H9 (cell line): ENCODE measurements around the gene HIC1. TPM values are rescaled to one million over a fixed set of nuclear protein-coding genes. Genes with fewer than 3 reads are reported as not detected.

Experiments used
- DNase-seq: peaks from one replicate; pipeline ENCODE4 v3.0.0-alpha.2; 2017
- H2AFZ ChIP-seq: one replicate; pipeline ENCODE4 v1.6.1; 2013; ENCODE audit warnings: mild to moderate bottlenecking, low read length, control low read depth, moderate library complexity
- H2AK5ac ChIP-seq: 2 replicates; pipeline ENCODE4 v1.6.1; 2013; ENCODE audit warnings: low read length, control low read depth, mixed read lengths; ENCODE audit not compliant: insufficient read length
- H2BK120ac ChIP-seq: one replicate; pipeline ENCODE4 v1.6.1; 2013; ENCODE audit warnings: low read depth, mild to moderate bottlenecking, low read length, control low read depth, inconsistent platforms; ENCODE audit not compliant: poor library complexity, severe bottlenecking
- H2BK12ac ChIP-seq: 2 replicates; pipeline ENCODE4 v1.6.1; 2013; ENCODE audit warnings: low read length, control low read depth, mixed read lengths, low read depth; ENCODE audit not compliant: insufficient read length
- H2BK15ac ChIP-seq: 2 replicates; pipeline ENCODE4 v1.6.1; 2013; ENCODE audit warnings: low read depth, low read length, control low read depth
- H2BK20ac ChIP-seq: one replicate; pipeline ENCODE4 v1.6.1; 2013; ENCODE audit warnings: low read depth, mild to moderate bottlenecking, low read length, control low read depth, inconsistent platforms; ENCODE audit not compliant: poor library complexity, severe bottlenecking
- H2BK5ac ChIP-seq: 2 replicates; pipeline ENCODE4 v1.6.1; 2013; ENCODE audit warnings: low read length, control low read depth, mixed read lengths; ENCODE audit not compliant: insufficient read length
- H3K14ac ChIP-seq: 2 replicates; pipeline ENCODE4 v1.6.1; 2013; ENCODE audit warnings: low read length, control low read depth; ENCODE audit not compliant: insufficient read depth
- H3K18ac ChIP-seq: 2 replicates; pipeline ENCODE4 v1.6.1; 2013; ENCODE audit warnings: low read depth, mild to moderate bottlenecking, mixed read lengths, low read length, control low read depth; ENCODE audit not compliant: insufficient read length
- H3K23ac ChIP-seq: 2 replicates; pipeline ENCODE4 v1.6.1; 2013; ENCODE audit warnings: low read length, control low read depth, mixed read lengths, low read depth; ENCODE audit not compliant: insufficient read length
- H3K23me2 ChIP-seq: 2 replicates; pipeline ENCODE4 v1.6.1; 2013; ENCODE audit warnings: low read depth, mild to moderate bottlenecking, mixed read lengths, low read length, control low read depth; ENCODE audit not compliant: insufficient read length, poor library complexity, severe bottlenecking
- H3K27ac ChIP-seq: 2 replicates; pipeline ENCODE4 v1.5.1; 2013; ENCODE audit warnings: low read length, control low read depth, mixed read lengths, low read depth; ENCODE audit not compliant: insufficient read length
- H3K27me3 ChIP-seq: 2 replicates; pipeline ENCODE4 v1.6.1; 2013; ENCODE audit warnings: low read length, control low read depth, inconsistent platforms; ENCODE audit not compliant: insufficient read depth
- H3K4ac ChIP-seq: 2 replicates; pipeline ENCODE4 v1.6.1; 2013; ENCODE audit warnings: low read depth, mild to moderate bottlenecking, control low read depth, inconsistent platforms, low read length, moderate library complexity
- H3K4me1 ChIP-seq: 2 replicates; pipeline ENCODE4 v1.6.1; 2013; ENCODE audit warnings: low read length, control low read depth, inconsistent platforms; ENCODE audit not compliant: insufficient read depth
- H3K4me2 ChIP-seq: 2 replicates; pipeline ENCODE4 v1.6.1; 2013; ENCODE audit warnings: low read length, control low read depth, mixed read lengths; ENCODE audit not compliant: insufficient read length, insufficient read depth
- H3K56ac ChIP-seq: 2 replicates; pipeline ENCODE4 v1.6.1; 2013; ENCODE audit warnings: low read depth, mild to moderate bottlenecking, mixed read lengths, low read length, control low read depth; ENCODE audit not compliant: insufficient read length
- H3K79me1 ChIP-seq: 2 replicates; pipeline ENCODE4 v1.6.1; 2013; ENCODE audit warnings: low read depth, mild to moderate bottlenecking, moderate library complexity, low read length, control low read depth, inconsistent platforms; ENCODE audit not compliant: insufficient read depth, poor library complexity, severe bottlenecking
- H3K79me2 ChIP-seq: 2 replicates; pipeline ENCODE4 v1.6.1; 2013; ENCODE audit warnings: low read length, control low read depth, inconsistent platforms; ENCODE audit not compliant: insufficient read depth
- H3K9ac ChIP-seq: 2 replicates; pipeline ENCODE4 v1.6.1; 2013; ENCODE audit warnings: low read length, control low read depth, mixed read lengths; ENCODE audit not compliant: insufficient read length; ENCODE audit errors: extremely low read depth
- H3K9me3 ChIP-seq: one replicate; pipeline ENCODE4 v1.6.1; 2013; ENCODE audit warnings: low read depth, low read length, inconsistent platforms; ENCODE audit not compliant: control insufficient read depth
- H3T11ph ChIP-seq: one replicate; pipeline ENCODE4 v1.6.1; 2013; ENCODE audit warnings: mild to moderate bottlenecking, low read length, control low read depth, inconsistent platforms
- H4K20me1 ChIP-seq: one replicate; pipeline ENCODE4 v1.6.1; 2013; ENCODE audit not compliant: control insufficient read depth, insufficient read length, insufficient read depth
- H4K5ac ChIP-seq: 2 replicates; pipeline ENCODE4 v1.6.1; 2013; ENCODE audit warnings: low read depth, mild to moderate bottlenecking, mixed read lengths, low read length, control low read depth; ENCODE audit not compliant: insufficient read length
- H4K8ac ChIP-seq: replicated peaks from 2 replicates; pipeline ENCODE4 v1.6.1; 2013; ENCODE audit warnings: low read length, control low read depth, mixed read lengths, low read depth; ENCODE audit not compliant: insufficient read length
- H4K91ac ChIP-seq: 2 replicates; pipeline ENCODE4 v1.6.1; 2013; ENCODE audit warnings: low read depth, mild to moderate bottlenecking, moderate library complexity, mixed read lengths, low read length, control low read depth; ENCODE audit not compliant: insufficient read length
- H3K27ac Mint-ChIP-seq, 3 experiments: 2 replicates in 2 of 3; 3 replicates in 1 of 3; pipeline ENCODE4 v1.8.0; 2020 to 2021; ENCODE audit warnings: mixed read lengths in 3 of 3, mild to moderate bottlenecking in 1 of 3, moderate library complexity in 1 of 3
- H3K27me3 Mint-ChIP-seq: 2 replicates; pipeline ENCODE4 v1.8.0; 2021; ENCODE audit warnings: low read depth, mild to moderate bottlenecking, moderate library complexity, mixed read lengths
- H3K36me3 Mint-ChIP-seq, 3 experiments: 2 replicates in 2 of 3; 3 replicates in 1 of 3; pipeline ENCODE4 v1.8.0; 2020 to 2021; ENCODE audit warnings: low read depth in 3 of 3, mixed read lengths in 3 of 3; ENCODE audit not compliant: insufficient read depth in 1 of 3
- H3K4me1 Mint-ChIP-seq, 2 experiments: 2 replicates each; pipeline ENCODE4 v1.8.0; 2020; ENCODE audit warnings: mixed read lengths in 2 of 2
- H3K4me3 Mint-ChIP-seq, 2 experiments: 2 replicates in 1 of 2; 3 replicates in 1 of 2; pipeline ENCODE4 v1.8.0; 2020 to 2021; ENCODE audit warnings: mild to moderate bottlenecking in 2 of 2, mixed read lengths in 2 of 2, moderate library complexity in 1 of 2
- H3K9me3 Mint-ChIP-seq, 2 experiments: 2 replicates in 1 of 2; 3 replicates in 1 of 2; pipeline ENCODE4 v1.8.0; 2020; ENCODE audit warnings: mild to moderate bottlenecking in 2 of 2, mixed read lengths in 2 of 2, moderate library complexity in 1 of 2
- WGBS: extraction: QIAGEN DNeasy Blood & Tissue Kit; methylation state at CpG from one replicate; pipeline ENCODE4 v1.1.7; 2013; ENCODE audit warnings: missing lambda C conversion rate, low lambda C conversion rate, mixed read lengths; ENCODE audit not compliant: insufficient read length; ENCODE audit errors: extremely low coverage; 5-methylcytosine and 5-hydroxymethylcytosine counted together
- total RNA-seq: library from RNA; stranded (reverse); gene quantifications from 2 replicates; pipeline ENCODE4 v1.2.1, GENCODE V29; 2021
- TF ChIP-seq, protein P1 (sequence below): fragments of 200-600 bp; sonication (generic); conservative IDR thresholded peaks from 3 replicates; pipeline ENCODE4 v1.8.0; 2021; ENCODE audit warnings: antibody characterized with exemption, mild to moderate bottlenecking

Gene HIC1
- total RNA-seq, 1 experiment from 2014 or later = 1.8 TPM

DNA sequence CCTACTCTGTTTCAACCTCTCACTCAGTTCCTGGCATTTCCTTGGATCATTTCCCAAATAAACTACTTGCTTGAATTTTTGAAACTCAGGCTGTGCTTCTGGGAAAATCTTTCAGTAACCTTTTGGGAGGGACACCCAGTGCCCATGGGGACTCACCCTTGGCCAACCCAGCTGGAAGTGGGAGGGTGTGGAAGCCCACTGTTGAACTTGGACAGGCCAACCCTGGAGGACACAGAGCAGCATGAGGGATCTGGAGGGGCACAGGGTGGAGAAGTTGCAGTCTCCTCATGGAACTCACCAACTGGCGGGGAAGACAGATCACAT, 40.9 kb upstream of the HIC1 start:
- Histone ChIP-seq H2BK5ac (no peak overlapping the region), H2BK20ac (no peak overlapping the region), H2BK15ac (no peak overlapping the region), H3K4me2 (no peak overlapping the region), H3K4me1 (no peaks in the 10 kb centered on the region; the same call in 1 of the 2 replicates), H3K27me3 (no peaks in the 10 kb centered on the region; the same call in 1 of the 2 replicates), H2AFZ (no peak overlapping the region), H3K9me3 (no peaks in the 10 kb centered on the region), H2BK12ac (no peak overlapping the region), H3K56ac (no peak overlapping the region), H3K4ac (no peak overlapping the region), H3K23ac (no peak overlapping the region), H3K23me2 (no peaks in the 10 kb centered on the region), H3K27ac (no peak overlapping the region), H4K5ac (no peak overlapping the region), H3K18ac (no peak overlapping the region), H4K8ac (no peak overlapping the region), H2BK120ac (no peak overlapping the region), H4K20me1 (peaks cover 2% of the 10 kb centered on the region), H3K79me1 (no peaks in the 10 kb centered on the region), H4K91ac (no peak overlapping the region), H3K79me2 (no peaks in the 10 kb centered on the region), H3T11ph (no peak overlapping the region), H3K9ac (no peak overlapping the region), H3K14ac (no peak overlapping the region), H2AK5ac (no peak overlapping the region)
- H3K27me3 Mint-ChIP-seq = peaks cover 88% of the 10 kb centered on the region
- no CpG with 5 or more reads among the region's 1 CpG for WGBS
- H3K36me3 Mint-ChIP-seq = no peaks in the 10 kb centered on the region
- H3K4me1 Mint-ChIP-seq = peaks cover 14 to 21% of the 10 kb centered on the region in 2 experiments
- no peaks in the 10 kb centered on the region; a peak in 2 of 5 replicates for H3K9me3 Mint-ChIP-seq
- TF ChIP-seq, protein P1, sequence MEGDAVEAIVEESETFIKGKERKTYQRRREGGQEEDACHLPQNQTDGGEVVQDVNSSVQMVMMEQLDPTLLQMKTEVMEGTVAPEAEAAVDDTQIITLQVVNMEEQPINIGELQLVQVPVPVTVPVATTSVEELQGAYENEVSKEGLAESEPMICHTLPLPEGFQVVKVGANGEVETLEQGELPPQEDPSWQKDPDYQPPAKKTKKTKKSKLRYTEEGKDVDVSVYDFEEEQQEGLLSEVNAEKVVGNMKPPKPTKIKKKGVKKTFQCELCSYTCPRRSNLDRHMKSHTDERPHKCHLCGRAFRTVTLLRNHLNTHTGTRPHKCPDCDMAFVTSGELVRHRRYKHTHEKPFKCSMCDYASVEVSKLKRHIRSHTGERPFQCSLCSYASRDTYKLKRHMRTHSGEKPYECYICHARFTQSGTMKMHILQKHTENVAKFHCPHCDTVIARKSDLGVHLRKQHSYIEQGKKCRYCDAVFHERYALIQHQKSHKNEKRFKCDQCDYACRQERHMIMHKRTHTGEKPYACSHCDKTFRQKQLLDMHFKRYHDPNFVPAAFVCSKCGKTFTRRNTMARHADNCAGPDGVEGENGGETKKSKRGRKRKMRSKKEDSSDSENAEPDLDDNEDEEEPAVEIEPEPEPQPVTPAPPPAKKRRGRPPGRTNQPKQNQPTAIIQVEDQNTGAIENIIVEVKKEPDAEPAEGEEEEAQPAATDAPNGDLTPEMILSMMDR = no peak
- H3K4me3 Mint-ChIP-seq = no peak overlapping the region
- no peak for DNase-seq
- H3K27ac Mint-ChIP-seq = no peak overlapping the region
